ENCODE results near the gene GNS. TPM values are rescaled to one million over a fixed set of nuclear protein-coding genes. Genes with fewer than 3 reads are reported as not detected.

The GNS gene
- total and polyA plus RNA-seq, 2 of the 4 experiments (the other 2 are of a cell fraction): 60.4 to 80.7 TPM

DNA sequence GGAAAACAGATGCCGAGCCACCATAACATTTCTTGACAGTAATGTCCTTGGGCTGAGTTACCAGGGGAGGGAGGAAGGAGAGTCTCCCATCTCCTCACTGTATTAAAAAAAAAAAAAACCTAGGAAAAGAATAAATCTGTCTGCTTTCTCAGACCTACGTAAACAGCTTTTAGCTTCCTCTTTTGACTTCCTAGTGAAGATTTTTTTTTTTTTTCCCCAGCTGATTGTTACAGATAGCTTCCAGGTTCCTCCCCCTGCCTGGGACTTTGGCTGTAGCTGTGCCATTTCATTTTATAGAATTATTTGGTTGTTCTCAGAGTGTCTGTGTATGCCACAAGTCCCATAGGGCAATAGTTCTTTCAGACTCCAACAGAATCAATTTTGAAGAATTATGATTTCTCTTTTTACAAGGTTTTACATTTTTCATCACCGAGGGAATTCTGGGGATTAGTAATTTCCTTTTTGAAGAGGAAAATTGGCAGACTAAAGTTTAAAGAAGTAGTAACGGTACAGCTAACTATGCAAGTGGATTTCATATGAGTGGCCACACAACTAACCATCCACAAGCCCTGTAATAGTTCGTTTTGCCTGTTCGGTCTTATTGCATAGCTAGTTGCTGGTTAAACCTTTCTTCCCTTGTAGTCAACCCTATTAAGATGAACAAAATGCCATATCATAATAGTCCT is 23.1 kb upstream of the GNS start:
- in situ Hi-C loops (cut with MboI; ENCODE audit: low sequenced_read_pairs): no loop called here
- peaks cover 51% of the 10 kb centered on the region for H3K27me3 ChIP-seq (ENCODE audit: control insufficient read depth, insufficient read depth, low read length)

More for the DNA sequence above, 23.1 kb upstream of the GNS start:
- ChIA-PET POLR2A (ENCODE audit: unreplicated experiment) (no interaction called here), CTCF (interaction anchor here (0.6 to 1.3 kb wide), 3 partner anchors 8 to 14 kb away, joined by 3 to 14 read pairs (median 3); no protein-coding TSS in a partner anchor)
- Histone ChIP-seq H3K4ac (ENCODE audit: low read depth, low read length) (no peak overlapping the region), H3K14ac (replicated peaks; ENCODE audit: low read depth, low read length) (no peak overlapping the region), H3K4me3 (ENCODE audit: insufficient read depth, low read depth, low read length) (no peak overlapping the region), H3K36me3 (ENCODE audit: control insufficient read depth, insufficient read depth, low read length) (no peaks in the 10 kb centered on the region), H3K9me3 (ENCODE audit: control insufficient read depth, insufficient read depth, low read length) (peaks cover 13% of the 10 kb centered on the region), H3K4me1 (ENCODE audit: control insufficient read depth, insufficient read depth, low read length) (peaks cover 2% of the 10 kb centered on the region; the same call in 1 of the 2 replicates), H3K9me1 (ENCODE audit: insufficient read depth, low read length) (no peaks in the 10 kb centered on the region), H3K4me2 (ENCODE audit: low read depth, low read length) (no peak overlapping the region), H2BK20ac (ENCODE audit: low read depth, low read length) (no peak overlapping the region), H4K8ac (ENCODE audit: low read depth in 2 of 2, low read length in 2 of 2) (no peak overlapping the region), H2BK120ac (ENCODE audit: low read depth, low read length) (no peak overlapping the region), H4K20me1 (ENCODE audit: insufficient read depth, low read length) (no peaks in the 10 kb centered on the region), H3K79me1 (ENCODE audit: low read depth in 1 of 2, low read length in 2 of 2) (no peaks in the 10 kb centered on the region), H2BK15ac (ENCODE audit: low read depth, low read length) (no peak overlapping the region), H3K56ac (ENCODE audit: extremely low read depth, insufficient read depth, low read length) (no peak overlapping the region), H4K91ac (ENCODE audit: insufficient read depth, low read depth, low read length) (no peak overlapping the region), H4K5ac (ENCODE audit: low read depth, low read length) (no peak overlapping the region), H3K27ac (ENCODE audit: insufficient read depth, low read length) (no peak overlapping the region), H2AK9ac (replicated peaks; ENCODE audit: low read depth, low read length, poor library complexity) (no peak overlapping the region), H3K9ac (ENCODE audit: low read depth, low read length) (no peak overlapping the region), H2AK5ac (ENCODE audit: low read depth, low read length) (no peak overlapping the region), H2BK5ac (ENCODE audit: low read depth, low read length, poor library complexity, severe bottlenecking) (no peak overlapping the region), H3K18ac (ENCODE audit: low read depth, low read length) (no peak overlapping the region), H3K23ac (ENCODE audit: low read depth, low read length) (no peak overlapping the region), H2AFZ (replicated peaks; ENCODE audit: low read length, poor library complexity) (no peak overlapping the region)
- WGBS, 2 experiments (ENCODE audit: extremely low coverage in 2 of 2, insufficient read length in 1 of 2): no CpG with 5 or more reads among the region's 6 CpGs
- dilution Hi-C loops (cut with HindIII; ENCODE audit: low sequenced_read_pairs, unreplicated experiment) (no loop called here), intact Hi-C loops (cut with micrococcal nuclease) (no loop called here)
- no peak for DNase-seq
- BruUV-seq (replicated peaks): no TSS peak
- ATAC-seq (ENCODE audit: low read depth): no peak
- TF ChIP-seq MXI1 (IDR thresholded peaks at IDR 0.05; ENCODE audit: borderline replicate concordance, low read depth, low read length) (no peak), BHLHE40 (IDR thresholded peaks at IDR 0.05; ENCODE audit: low read depth, low read length) (no peak), RCOR1 (IDR thresholded peaks at IDR 0.05; ENCODE audit: insufficient replicate concordance, low read length) (no peak), NFE2L2 (IDR thresholded peaks at IDR 0.05; ENCODE audit: low read depth, low read length) (no peak), MAFK (IDR thresholded peaks at IDR 0.05; ENCODE audit: low read depth, low read length) (no peak), SMC3 (IDR thresholded peaks at IDR 0.05; ENCODE audit: low read depth, low read length) (no peak), FOS (IDR thresholded peaks at IDR 0.05; ENCODE audit: low read depth, low read length) (no peak), RAD21 (IDR thresholded peaks at IDR 0.05; ENCODE audit: low read length) (no peak), CHD1 (IDR thresholded peaks at IDR 0.05; ENCODE audit: low read depth, low read length) (no peak), POLR2A (IDR thresholded peaks at IDR 0.05; ENCODE audit: low read depth, low read length) (no peak), RFX5 (IDR thresholded peaks at IDR 0.05; ENCODE audit: low read depth, low read length) (no peak), CEBPB (IDR thresholded peaks at IDR 0.05; ENCODE audit: low read depth, low read length) (no peak)
- TF ChIP-seq, protein P1, sequence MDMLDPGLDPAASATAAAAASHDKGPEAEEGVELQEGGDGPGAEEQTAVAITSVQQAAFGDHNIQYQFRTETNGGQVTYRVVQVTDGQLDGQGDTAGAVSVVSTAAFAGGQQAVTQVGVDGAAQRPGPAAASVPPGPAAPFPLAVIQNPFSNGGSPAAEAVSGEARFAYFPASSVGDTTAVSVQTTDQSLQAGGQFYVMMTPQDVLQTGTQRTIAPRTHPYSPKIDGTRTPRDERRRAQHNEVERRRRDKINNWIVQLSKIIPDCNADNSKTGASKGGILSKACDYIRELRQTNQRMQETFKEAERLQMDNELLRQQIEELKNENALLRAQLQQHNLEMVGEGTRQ (IDR thresholded peaks at IDR 0.05; ENCODE audit: low read depth, low read length): no peak

All from IMR-90 (cell line).